ENCODE data around the gene TNFRSF1A. TPM values are rescaled to one million over a fixed set of nuclear protein-coding genes. Genes with fewer than 3 reads are reported as not detected.
A peak's percentile ranks its signal among the peaks of the same experiment; 100 is the strongest.
"Not testable (repeated sequence)": the region's sequence is repeated elsewhere in the genome, so short reads cannot be mapped to it uniquely, and the experiment has no call there.

The TNFRSF1A gene
- total RNA-seq, 4 donors from 2014 or later: 196 to 437 (median 306) TPM

- DNase-seq (ENCODE audit: low spot score in 2 of 2): no peak
- Histone ChIP-seq H3K27me3 (no peaks in the 10 kb centered on the region), H3K4me3 (no peak overlapping the region), H3K36me3 (no peaks in the 10 kb centered on the region), H3K4me1 (peaks cover 0 to 12% (median 0%) of the 10 kb centered on the region in 4 donors), H3K9me3 (no peaks in the 10 kb centered on the region), H3K27ac (peak overlapping the region in 2 of 4 donors; percentile 29 to 54)
- 66 to 67% methylated on average over 5 of the region's 5 CpGs for WGBS, 2 donors
- TF ChIP-seq CTCF (IDR thresholded peaks at IDR 0.05): no peak
Observed at GRCh38 chr12:6295094-6295811, 46.6 kb downstream of the TNFRSF1A start.

DNA sequence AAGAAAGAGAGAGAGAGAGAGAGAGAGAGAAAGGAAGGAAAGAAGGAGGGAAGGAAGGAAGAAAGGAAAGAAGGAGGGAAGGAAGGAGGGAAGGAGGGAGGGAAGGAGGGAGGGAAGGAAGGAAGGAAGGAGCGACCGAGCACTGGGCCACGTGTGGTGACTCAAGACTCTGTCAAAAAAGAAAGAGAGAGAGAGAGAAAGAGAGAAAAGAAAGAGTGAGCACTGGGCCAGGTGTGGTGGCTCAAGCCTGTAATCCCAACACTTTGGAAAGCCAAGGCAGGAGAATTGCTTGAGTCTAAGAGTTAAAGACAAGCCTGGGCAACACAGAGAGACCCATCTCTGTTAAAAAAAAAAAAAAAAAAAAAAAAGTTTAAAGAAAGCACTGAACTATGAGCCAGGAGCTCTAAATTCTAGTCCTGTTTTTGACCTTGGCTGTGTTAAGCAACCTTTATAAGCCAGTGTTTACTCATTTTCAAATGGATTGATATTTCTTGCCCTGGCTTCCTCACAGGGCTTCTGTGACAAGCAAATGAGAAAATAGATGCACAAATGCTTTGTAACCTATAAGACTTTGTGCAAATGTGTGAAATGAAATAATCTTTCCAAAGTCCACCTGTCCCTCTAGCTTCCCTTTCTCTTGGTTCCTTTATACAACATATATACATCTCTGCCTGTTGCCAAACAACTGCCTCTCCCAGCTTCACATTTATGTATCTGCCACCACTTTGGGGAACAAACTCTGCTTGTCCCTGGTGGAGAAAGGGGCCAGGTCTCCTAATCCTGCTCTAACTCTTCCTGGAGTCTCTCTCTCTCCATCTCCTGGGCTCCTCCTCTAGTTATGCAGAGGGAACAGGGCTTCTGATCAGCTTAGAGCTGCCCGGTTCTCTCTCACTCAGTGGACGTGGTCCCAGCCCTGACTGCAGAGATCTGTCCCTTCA lies 47.5 kb downstream of the TNFRSF1A start:
- H3K9me3 ChIP-seq: no peaks in the 10 kb centered on the region
- WGBS, 2 donors: 57 to 61% methylated on average over 5 of the region's 5 CpGs
- peak overlapping the region in 2 of 4 donors; percentile 48 to 54 for H3K27ac ChIP-seq
- H3K4me3 ChIP-seq: no peak overlapping the region
- H3K27me3 ChIP-seq: no peaks in the 10 kb centered on the region
- H3K36me3 ChIP-seq: no peaks in the 10 kb centered on the region
- peaks cover 0 to 12% (median 0%) of the 10 kb centered on the region in 4 donors for H3K4me1 ChIP-seq
- no peak for DNase-seq (ENCODE audit: low spot score in 2 of 2)
- no peak for TF ChIP-seq POLR2A (IDR thresholded peaks at IDR 0.05)
- no peak for TF ChIP-seq EP300 (IDR thresholded peaks at IDR 0.05)
- no peak for TF ChIP-seq CTCF (IDR thresholded peaks at IDR 0.05)

- WGBS, 2 donors: 64 to 68% methylated on average over 2 of the region's 2 CpGs
- no peak overlapping the region for H3K4me3 ChIP-seq
- H3K9me3 ChIP-seq: no peaks in the 10 kb centered on the region
- TF ChIP-seq CTCF (IDR thresholded peaks at IDR 0.05) (no peak), EP300 (IDR thresholded peaks at IDR 0.05) (no peak), POLR2A (IDR thresholded peaks at IDR 0.05) (no peak)
- no peaks in the 10 kb centered on the region for H3K36me3 ChIP-seq
- H3K4me1 ChIP-seq: peaks cover 0 to 12% (median 0%) of the 10 kb centered on the region in 4 donors
- DNase-seq (ENCODE audit: low spot score in 2 of 2): no peak
- H3K27ac ChIP-seq: no peak overlapping the region
- H3K27me3 ChIP-seq: no peaks in the 10 kb centered on the region
Observed at GRCh38 chr12:6292606-6293005, 49.3 kb downstream of the TNFRSF1A start.

DNA sequence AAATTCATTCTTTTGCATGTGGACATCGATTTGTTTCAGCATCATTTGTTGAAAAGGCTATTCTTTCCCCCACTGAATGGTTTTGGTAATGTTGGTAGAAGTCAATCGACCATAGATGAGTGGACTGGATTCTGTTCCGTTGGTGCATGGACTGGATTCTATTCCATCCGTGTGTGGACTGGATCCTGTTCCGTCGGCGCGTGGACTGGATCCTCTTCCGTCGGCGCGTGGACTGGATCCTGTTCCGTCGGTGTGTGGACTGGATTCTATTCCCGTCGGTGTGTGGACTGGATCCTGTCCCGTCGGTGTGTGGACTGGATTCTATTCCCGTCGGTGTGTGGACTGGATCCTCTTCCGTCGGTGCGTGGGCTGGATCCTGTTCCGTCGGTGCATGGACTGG lies 52.0 kb downstream of the TNFRSF1A start:
- WGBS, 2 donors: 95 to 96% methylated on average over 18 to 20 of the region's 25 CpGs
- not testable (repeated sequence) for H3K27ac ChIP-seq; H3K9me3 ChIP-seq; H3K27me3 ChIP-seq; H3K4me3 ChIP-seq; H3K36me3 ChIP-seq; DNase-seq (ENCODE audit: low spot score in 2 of 2)
- peaks cover 0 to 12% (median 0%) of the 10 kb centered on the region in 4 donors for H3K4me1 ChIP-seq

DNA sequence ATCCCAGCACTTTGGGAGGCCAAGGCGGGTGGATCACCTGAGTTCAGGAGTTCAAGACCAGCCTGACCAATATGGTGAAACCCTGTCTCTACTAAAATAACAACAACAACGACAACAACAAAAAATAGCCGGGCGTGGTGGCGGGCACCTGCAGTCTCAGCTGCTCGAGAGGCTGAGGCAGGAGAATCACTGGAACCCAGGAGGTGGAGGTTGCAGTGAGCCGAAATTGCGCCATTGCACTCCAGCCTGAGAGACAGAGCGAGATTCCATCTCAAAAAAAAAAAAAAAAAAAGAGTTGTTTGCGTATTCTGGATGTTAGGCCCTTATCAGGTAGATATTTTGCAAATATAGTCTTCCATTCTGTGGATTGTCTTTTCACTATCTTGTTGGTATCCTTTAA lies 52.8 kb downstream of the TNFRSF1A start:
- peaks cover 0 to 10% (median 0%) of the 10 kb centered on the region in 4 donors for H3K4me1 ChIP-seq
- not testable (repeated sequence) for H3K9me3 ChIP-seq; H3K36me3 ChIP-seq; H3K27ac ChIP-seq; H3K27me3 ChIP-seq; H3K4me3 ChIP-seq; DNase-seq (ENCODE audit: low spot score in 2 of 2)
- 97 to 98% methylated on average over 10 of the region's 10 CpGs for WGBS, 2 donors

DNA sequence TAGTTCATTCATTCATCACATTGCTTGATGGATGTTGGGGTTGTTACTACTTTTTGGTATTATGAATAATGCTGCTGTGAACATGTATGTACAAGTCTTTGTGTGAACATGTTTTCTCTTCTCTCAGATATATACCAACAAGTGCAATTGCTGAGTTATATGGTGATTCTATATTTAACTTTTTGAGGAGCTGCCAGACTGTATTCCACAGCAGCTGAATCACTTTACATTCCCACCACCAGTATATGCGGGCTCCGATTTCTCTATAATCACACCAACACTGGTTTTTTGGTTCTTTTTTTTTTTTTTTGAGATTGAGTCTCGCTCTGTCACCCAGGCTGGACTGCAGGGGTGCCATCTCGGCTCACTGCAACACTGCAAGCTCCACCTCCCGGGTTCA lies 53.6 kb downstream of the TNFRSF1A start:
- Histone ChIP-seq H3K27ac (no peak overlapping the region), H3K4me1 (peaks cover 0 to 10% (median 0%) of the 10 kb centered on the region in 4 donors), H3K4me3 (no peak overlapping the region), H3K36me3 (no peaks in the 10 kb centered on the region), H3K27me3 (no peaks in the 10 kb centered on the region), H3K9me3 (no peaks in the 10 kb centered on the region)
- 77 to 79% methylated on average over 5 of the region's 5 CpGs for WGBS, 2 donors
- no peak for DNase-seq (ENCODE audit: low spot score in 2 of 2)
- TF ChIP-seq CTCF (IDR thresholded peaks at IDR 0.05): no peak
- TF ChIP-seq EP300 (IDR thresholded peaks at IDR 0.05): no peak
- TF ChIP-seq POLR2A (IDR thresholded peaks at IDR 0.05): no peak

Measured in tibial nerve (tissue), 4 donors.